HCT116 (cell line): ENCODE measurements around the gene OR14I1.

ENCODE experiments used
- CTCF ChIP-seq, 3 experiments: fragments of 200-600 bp in 1 of 3; sonication (generic) in 1 of 3; IDR thresholded peaks in 2 of 3; conservative IDR thresholded peaks in 1 of 3; 2 replicates each; pipeline ENCODE4 v1.5.1; 2012 to 2017; ENCODE audit warnings: low read depth in 2 of 3, low read length in 2 of 3, antibody characterized with exemption in 1 of 3, borderline replicate concordance in 1 of 3, control low read depth in 1 of 3, mild to moderate bottlenecking in 1 of 3, mixed read lengths in 1 of 3, mixed run types in 1 of 3, moderate library complexity in 1 of 3; ENCODE audit not compliant: insufficient read depth in 1 of 3
- EZH2 ChIP-seq: fragments of 200-600 bp; sonication (generic); IDR thresholded peaks from 2 replicates; pipeline ENCODE4 v1.6.1; 2017; ENCODE audit warnings: antibody characterized with exemption, mixed run types
- JUND ChIP-seq: IDR thresholded peaks from 2 replicates; pipeline ENCODE4 v1.6.1; 2012
- MAX ChIP-seq: IDR thresholded peaks from 2 replicates; pipeline ENCODE4 v1.6.1; 2012
- POLR2A ChIP-seq: IDR thresholded peaks from 2 replicates; pipeline ENCODE4 v1.7.0; 2011; ENCODE audit warnings: borderline replicate concordance; ENCODE audit not compliant: insufficient read depth, insufficient read length; ENCODE audit errors: extremely low read depth
- POLR2AphosphoS5 ChIP-seq: IDR thresholded peaks from 2 replicates; pipeline ENCODE4 v1.6.1; 2011; ENCODE audit warnings: mild to moderate bottlenecking, low read depth, low read length, moderate library complexity
- SIN3A ChIP-seq: IDR thresholded peaks from 2 replicates; pipeline ENCODE4 v1.6.1; 2012; ENCODE audit warnings: low read depth
- SP1 ChIP-seq: IDR thresholded peaks from 2 replicates; pipeline ENCODE4 v1.6.1; 2012; ENCODE audit warnings: low read depth
- YY1 ChIP-seq: IDR thresholded peaks from 2 replicates; pipeline ENCODE4 v1.6.1; 2011; ENCODE audit warnings: low read length, low read depth, moderate library complexity, mild to moderate bottlenecking; ENCODE audit not compliant: insufficient replicate concordance; ENCODE audit errors: extremely low read depth
- ZBTB33 ChIP-seq: IDR thresholded peaks from 2 replicates; pipeline ENCODE4 v1.6.1; 2011; ENCODE audit warnings: mild to moderate bottlenecking, low read length, moderate library complexity; ENCODE audit not compliant: insufficient replicate concordance; ENCODE audit errors: extremely low read depth
- ZNF274 ChIP-seq: fragments of 200-500 bp; sonication (Bioruptor generic); IDR thresholded peaks from 2 replicates; pipeline ENCODE4 v1.6.1; 2014; ENCODE audit warnings: mild to moderate bottlenecking, low read depth, low read length, inconsistent platforms

GRCh38 chr1:248714248-248714647 is 11.7 kb upstream of the OR14I1 start:
- TF ChIP-seq SIN3A (no peak), EZH2 (no peak), YY1 (no peak), POLR2A (no peak), CTCF (IDR thresholded peaks at IDR 0.05 in 2 of 3, conservative IDR thresholded peaks at IDR 0.05 in 1 of 3; ENCODE audit: borderline replicate concordance in 1 of 3, insufficient read depth in 1 of 3, low read depth in 2 of 3, low read length in 2 of 3) (no peak), JUND (no peak), ZNF274 (no peak), POLR2AphosphoS5 (no peak), ZBTB33 (no peak), SP1 (no peak), MAX (no peak)
